IMR-90 (cell line): ENCODE data around the gene GARNL3. TPM values are rescaled to one million over a fixed set of nuclear protein-coding genes. Genes with fewer than 3 reads are reported as not detected.

Experiments
- ATAC-seq: fragments of 200-7000 bp; cut with Tn5 transposase; 2 replicates; pipeline ENCODE4 v1.9.1; 2020; ENCODE audit warnings: low read depth, mild to moderate bottlenecking, moderate library complexity
- BruUV-seq: library from RNA; stranded (reverse); fragments of 400-500 nt; replicated peaks from 2 replicates; lab custom pipeline; 2021; lab: Mats Ljungman, UMichigan
- CTCF ChIA-PET: fragments of 300-600 bp; formaldehyde crosslinking; extraction: SDS; loops from one replicate; lab custom pipeline; 2021; ENCODE audit warnings: antibody characterized with exemption; lab: Yijun Ruan, JAX
- POLR2A ChIA-PET: fragments of 300-600 bp; sonication (Branson Sonifier 250); formaldehyde crosslinking; loops from one replicate; lab custom pipeline; 2022; ENCODE audit warnings: antibody characterized with exemption; ENCODE audit not compliant: unreplicated experiment; lab: Charles Lee
- DNase-seq: peaks from one replicate; pipeline ENCODE4 v3.0.0; 2013
- H2AFZ ChIP-seq: replicated peaks from 2 replicates; pipeline ENCODE3; 2013; ENCODE audit warnings: low read length, mild to moderate bottlenecking; ENCODE audit not compliant: poor library complexity
- H2AK5ac ChIP-seq: 2 replicates; pipeline ENCODE4 v1.6.1; 2013; ENCODE audit warnings: low read depth, low read length, inconsistent platforms
- H2AK9ac ChIP-seq: replicated peaks from 2 replicates; pipeline ENCODE3; 2013; ENCODE audit warnings: mild to moderate bottlenecking, low read depth, low read length, moderate library complexity; ENCODE audit not compliant: poor library complexity
- H2BK120ac ChIP-seq: 2 replicates; pipeline ENCODE4 v1.6.1; 2013; ENCODE audit warnings: low read depth, low read length, inconsistent platforms
- H2BK15ac ChIP-seq: 3 replicates; pipeline ENCODE4 v1.6.1; 2013; ENCODE audit warnings: low read depth, low read length, inconsistent platforms
- H2BK20ac ChIP-seq: 2 replicates; pipeline ENCODE4 v1.6.1; 2013; ENCODE audit warnings: low read depth, mild to moderate bottlenecking, inconsistent platforms, low read length, moderate library complexity
- H2BK5ac ChIP-seq: 2 replicates; pipeline ENCODE4 v1.6.1; 2013; ENCODE audit warnings: mild to moderate bottlenecking, low read depth, low read length, inconsistent platforms; ENCODE audit not compliant: poor library complexity, severe bottlenecking
- H3K14ac ChIP-seq: replicated peaks from 2 replicates; pipeline ENCODE4 v1.6.1; 2013; ENCODE audit warnings: low read depth, low read length, inconsistent platforms
- H3K18ac ChIP-seq: 2 replicates; pipeline ENCODE4 v1.6.1; 2013; ENCODE audit warnings: low read depth, low read length, control low read depth
- H3K23ac ChIP-seq: 2 replicates; pipeline ENCODE4 v1.6.1; 2013; ENCODE audit warnings: low read depth, low read length, inconsistent platforms
- H3K27ac ChIP-seq: 2 replicates; pipeline ENCODE4 v1.5.1; 2013; ENCODE audit warnings: mild to moderate bottlenecking, control low read depth, low read length; ENCODE audit not compliant: insufficient read depth
- H3K27me3 ChIP-seq: 2 replicates; pipeline ENCODE4 v1.6.1; 2013; ENCODE audit warnings: low read length; ENCODE audit not compliant: control insufficient read depth, insufficient read depth
- H3K36me3 ChIP-seq: 2 replicates; pipeline ENCODE4 v1.6.1; 2013; ENCODE audit warnings: low read length, mixed read lengths; ENCODE audit not compliant: control insufficient read depth, insufficient read depth
- H3K4ac ChIP-seq: 2 replicates; pipeline ENCODE4 v1.6.1; 2013; ENCODE audit warnings: low read depth, low read length, inconsistent platforms
- H3K4me1 ChIP-seq: 2 replicates; pipeline ENCODE4 v1.6.1; 2013; ENCODE audit warnings: low read length, mixed read lengths; ENCODE audit not compliant: control insufficient read depth, insufficient read depth
- H3K4me2 ChIP-seq: 2 replicates; pipeline ENCODE4 v1.6.1; 2013; ENCODE audit warnings: low read depth, mild to moderate bottlenecking, control low read depth, low read length, moderate library complexity
- H3K4me3 ChIP-seq: 2 replicates; pipeline ENCODE4 v1.5.1; 2013; ENCODE audit warnings: low read depth, mild to moderate bottlenecking, control low read depth, low read length, moderate library complexity; ENCODE audit not compliant: insufficient read depth
- H3K56ac ChIP-seq: 2 replicates; pipeline ENCODE4 v1.6.1; 2013; ENCODE audit warnings: low read length, inconsistent platforms; ENCODE audit not compliant: insufficient read depth; ENCODE audit errors: extremely low read depth
- H3K79me1 ChIP-seq, 2 experiments: 2 replicates each; pipeline ENCODE4 v1.6.1; 2013; ENCODE audit warnings: low read length in 2 of 2, inconsistent platforms in 1 of 2, low read depth in 1 of 2
- H3K9ac ChIP-seq: 2 replicates; pipeline ENCODE4 v1.6.1; 2013; ENCODE audit warnings: low read depth, low read length, control low read depth
- H3K9me1 ChIP-seq: 2 replicates; pipeline ENCODE4 v1.6.1; 2013; ENCODE audit warnings: low read length, inconsistent platforms; ENCODE audit not compliant: insufficient read depth
- H3K9me3 ChIP-seq: 2 replicates; pipeline ENCODE4 v1.6.1; 2013; ENCODE audit warnings: low read length; ENCODE audit not compliant: control insufficient read depth, insufficient read depth
- H4K20me1 ChIP-seq: 2 replicates; pipeline ENCODE4 v1.6.1; 2013; ENCODE audit warnings: low read length, inconsistent platforms; ENCODE audit not compliant: insufficient read depth
- H4K5ac ChIP-seq: 2 replicates; pipeline ENCODE4 v1.6.1; 2013; ENCODE audit warnings: mild to moderate bottlenecking, low read depth, low read length, control low read depth
- H4K8ac ChIP-seq, 2 experiments: 2 replicates each; pipeline ENCODE4 v1.6.1; 2013; ENCODE audit warnings: low read depth in 2 of 2, low read length in 2 of 2, control low read depth in 1 of 2, inconsistent platforms in 1 of 2
- H4K91ac ChIP-seq: 2 replicates; pipeline ENCODE4 v1.6.1; 2013; ENCODE audit warnings: low read depth, low read length, inconsistent platforms; ENCODE audit not compliant: insufficient read depth
- CEBPB ChIP-seq: IDR thresholded peaks from 2 replicates; pipeline ENCODE4 v1.6.1; 2012; ENCODE audit warnings: low read depth, low read length, improper control_type of control experiment
- FOS ChIP-seq: fragments of 150-350 bp; IDR thresholded peaks from 2 replicates; pipeline ENCODE4 v1.6.1; 2016; ENCODE audit warnings: low read depth, low read length
- MAFK ChIP-seq: IDR thresholded peaks from 2 replicates; pipeline ENCODE4 v1.6.1; 2012; ENCODE audit warnings: low read depth, low read length, improper control_type of control experiment
- MAZ ChIP-seq: IDR thresholded peaks from 2 replicates; pipeline ENCODE4 v1.6.1; 2012; ENCODE audit warnings: low read depth, mild to moderate bottlenecking, low read length, improper control_type of control experiment, moderate library complexity, borderline replicate concordance
- MXI1 ChIP-seq: IDR thresholded peaks from 2 replicates; pipeline ENCODE4 v1.6.1; 2012; ENCODE audit warnings: low read depth, mild to moderate bottlenecking, low read length, moderate library complexity, borderline replicate concordance
- RAD21 ChIP-seq: IDR thresholded peaks from 2 replicates; pipeline ENCODE4 v1.6.1; 2012; ENCODE audit warnings: low read length, improper control_type of control experiment
- USF2 ChIP-seq: fragments of 150-350 bp; IDR thresholded peaks from 2 replicates; pipeline ENCODE4 v1.6.1; 2017; ENCODE audit warnings: mild to moderate bottlenecking, antibody characterized with exemption, low read length, low read depth
- WGBS, 2 experiments: methylation state at CpG; one replicate each; pipeline versions ENCODE4 v1.1.5 to v1.1.7; 2013; ENCODE audit warnings: missing lambda C conversion rate in 2 of 2; ENCODE audit not compliant: insufficient read length in 1 of 2; ENCODE audit errors: extremely low coverage in 2 of 2; 5-methylcytosine and 5-hydroxymethylcytosine counted together
- dilution Hi-C: fragments of 300-500 bp; cut with HindIII; formaldehyde crosslinking; loops from one replicate; pipeline ENCODE4 v1.14.3; 2018; ENCODE audit warnings: low sequenced_read_pairs; ENCODE audit not compliant: unreplicated experiment
- in situ Hi-C: fragments of 300-500 bp; cut with MboI; formaldehyde crosslinking; loops from 3 replicates; pipeline ENCODE4 v1.14.3; 2019; ENCODE audit warnings: low sequenced_read_pairs, inconsistent platforms, mixed read lengths
- intact Hi-C: fragments of 100-400 bp; cut with micrococcal nuclease; formaldehyde crosslinking; loops from 2 replicates; pipeline ENCODE4 v1.10.0; 2022
- polyA plus RNA-seq, 3 experiments: library from polyadenylated mRNA; depleted of rRNA; stranded (reverse); fragments of >200 nt; gene quantifications; 2 replicates each; pipeline ENCODE4 v1.2.3, GENCODE V29; 2012; ENCODE audit warnings: low replicate concordance in 1 of 3
- total RNA-seq: library from RNA; depleted of rRNA; stranded (reverse); fragments of >200 nt; gene quantifications from 2 replicates; pipeline ENCODE4 v1.2.3, GENCODE V29; 2012
- TF ChIP-seq, protein P1 (sequence below): conservative IDR thresholded peaks from 2 replicates; pipeline ENCODE4 v1.5.1; 2012; ENCODE audit warnings: mild to moderate bottlenecking, low read depth, low read length, improper control_type of control experiment

Gene GARNL3
- total and polyA plus RNA-seq, 2 of the 4 experiments (the other 2 are of a cell fraction): 1.9 to 5.0 TPM

GRCh38 chr9:127263237-127263636 lies 1.3 kb upstream of the GARNL3 start:
- Histone ChIP-seq H3K27me3 (no peaks in the 10 kb centered on the region), H2AK5ac (no peak overlapping the region), H3K27ac (no peak overlapping the region), H2BK120ac (no peak overlapping the region), H2BK5ac (no peak overlapping the region), H3K79me1 (no peaks in the 10 kb centered on the region), H3K4ac (no peak overlapping the region), H3K9ac (no peak overlapping the region), H3K23ac (no peak overlapping the region), H4K5ac (no peak overlapping the region), H3K36me3 (no peaks in the 10 kb centered on the region), H3K4me3 (no peak overlapping the region), H2BK20ac (no peak overlapping the region), H3K56ac (no peak overlapping the region), H2AK9ac (no peak overlapping the region), H4K8ac (no peak overlapping the region), H2AFZ (no peak overlapping the region), H4K91ac (no peak overlapping the region), H3K14ac (no peak overlapping the region), H4K20me1 (no peaks in the 10 kb centered on the region), H3K9me3 (no peaks in the 10 kb centered on the region), H2BK15ac (no peak overlapping the region), H3K4me1 (0 out of 2 replicates have a peak, but pooled peaks cover 2% of the 10 kb centered on the region), H3K9me1 (no peaks in the 10 kb centered on the region), H3K4me2 (no peak overlapping the region), H3K18ac (no peak overlapping the region)
- DNase-seq (no peak), ATAC-seq (no peak)
- no CpG with 5 or more reads among the region's 9 CpGs for WGBS, 2 experiments
- in situ Hi-C loops: no loop called here
- CTCF ChIA-PET: interaction anchor here (0.8 kb wide), 1 partner anchor 10 kb away, joined by 3 read pairs; no protein-coding TSS in a partner anchor
- dilution Hi-C loops: no loop called here
- POLR2A ChIA-PET: no interaction called here
- intact Hi-C loops: no loop called here
- no TSS peak for BruUV-seq
- TF ChIP-seq MXI1 (no peak), FOS (no peak), CEBPB (no peak), MAZ (no peak), RAD21 (no peak), USF2 (no peak), MAFK (no peak)
- TF ChIP-seq, protein P1, sequence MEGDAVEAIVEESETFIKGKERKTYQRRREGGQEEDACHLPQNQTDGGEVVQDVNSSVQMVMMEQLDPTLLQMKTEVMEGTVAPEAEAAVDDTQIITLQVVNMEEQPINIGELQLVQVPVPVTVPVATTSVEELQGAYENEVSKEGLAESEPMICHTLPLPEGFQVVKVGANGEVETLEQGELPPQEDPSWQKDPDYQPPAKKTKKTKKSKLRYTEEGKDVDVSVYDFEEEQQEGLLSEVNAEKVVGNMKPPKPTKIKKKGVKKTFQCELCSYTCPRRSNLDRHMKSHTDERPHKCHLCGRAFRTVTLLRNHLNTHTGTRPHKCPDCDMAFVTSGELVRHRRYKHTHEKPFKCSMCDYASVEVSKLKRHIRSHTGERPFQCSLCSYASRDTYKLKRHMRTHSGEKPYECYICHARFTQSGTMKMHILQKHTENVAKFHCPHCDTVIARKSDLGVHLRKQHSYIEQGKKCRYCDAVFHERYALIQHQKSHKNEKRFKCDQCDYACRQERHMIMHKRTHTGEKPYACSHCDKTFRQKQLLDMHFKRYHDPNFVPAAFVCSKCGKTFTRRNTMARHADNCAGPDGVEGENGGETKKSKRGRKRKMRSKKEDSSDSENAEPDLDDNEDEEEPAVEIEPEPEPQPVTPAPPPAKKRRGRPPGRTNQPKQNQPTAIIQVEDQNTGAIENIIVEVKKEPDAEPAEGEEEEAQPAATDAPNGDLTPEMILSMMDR: no peak
